SKM-1 treated with dmso at 0.1 percent for 144 hours (cell line): ENCODE data around the gene MYH2.
"Not testable (repeated sequence)": the region's sequence is repeated elsewhere in the genome, so short reads cannot be mapped to it uniquely, and the experiment has no call there.

Experiments
- DNase-seq: peaks from one replicate; lab custom pipeline; 2025; ENCODE audit not compliant: unreplicated experiment; lab: John Stamatoyannopoulos, UW

Gene MYH2

DNA sequence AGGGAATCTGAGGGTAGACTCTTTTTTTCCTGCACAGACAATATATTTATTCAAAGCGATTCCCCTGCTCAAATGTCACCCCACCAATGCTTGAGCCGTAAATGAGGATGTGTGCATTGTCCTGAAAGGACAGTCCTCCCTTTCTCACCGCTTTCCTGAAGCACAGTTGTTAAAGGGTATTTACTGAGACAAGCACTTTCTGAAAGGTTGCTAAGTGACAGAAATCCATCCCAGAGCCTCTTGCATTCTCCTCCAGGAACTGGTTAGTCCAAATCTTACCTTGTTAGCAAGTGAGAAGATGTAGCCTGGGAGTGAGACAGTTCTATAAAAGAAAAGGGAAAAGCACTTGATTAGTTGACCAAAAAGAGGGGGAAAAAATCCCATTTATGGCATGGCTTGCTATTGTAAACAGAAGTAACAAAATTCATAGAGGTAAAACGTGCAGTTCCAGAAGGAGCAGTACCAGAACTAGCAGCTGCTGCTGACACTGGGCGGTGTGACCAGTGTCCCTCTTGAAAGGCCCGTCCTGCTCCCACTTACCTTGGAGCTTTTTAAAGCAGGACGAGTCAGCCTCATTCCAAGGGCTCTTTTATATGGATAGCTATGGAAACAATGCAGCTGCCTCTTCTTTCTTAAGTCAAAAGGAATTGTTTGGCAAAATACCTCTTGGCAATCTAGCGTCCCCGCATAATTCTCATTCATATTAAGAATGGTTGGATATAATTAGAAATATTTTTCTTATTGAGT, at the start of gene MYH2:
Gene MYH2, minus strand, starts transcription at position 563 of the 747 bp plus-strand sequence. CDS start 1,738 bp downstream, outside the sequence.
- no peak for DNase-seq

DNA sequence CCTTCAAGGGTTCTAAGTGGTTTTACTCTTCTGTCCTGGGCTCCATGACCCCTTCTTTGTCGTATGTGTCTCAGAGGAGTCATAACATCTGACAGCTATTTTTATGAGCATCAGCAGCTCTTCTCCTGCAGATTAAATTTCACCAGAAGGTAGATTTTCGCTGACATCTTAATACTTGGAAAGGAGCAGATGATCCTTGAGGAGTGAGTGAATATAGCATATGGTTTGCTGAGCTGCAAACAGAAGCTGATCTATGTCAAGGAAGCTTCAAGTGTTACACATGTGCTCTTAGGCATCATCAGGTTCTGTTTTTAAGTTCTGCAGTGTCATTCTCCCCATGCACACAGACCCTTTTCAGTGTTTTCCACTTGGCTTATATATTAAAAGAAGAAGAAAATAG, 49.2 kb upstream of the MYH2 start:
- no peak for DNase-seq

- DNase-seq: no peak
Measured at GRCh38 chr17:10589553-10590145, 40.2 kb upstream of the MYH2 start.

DNA sequence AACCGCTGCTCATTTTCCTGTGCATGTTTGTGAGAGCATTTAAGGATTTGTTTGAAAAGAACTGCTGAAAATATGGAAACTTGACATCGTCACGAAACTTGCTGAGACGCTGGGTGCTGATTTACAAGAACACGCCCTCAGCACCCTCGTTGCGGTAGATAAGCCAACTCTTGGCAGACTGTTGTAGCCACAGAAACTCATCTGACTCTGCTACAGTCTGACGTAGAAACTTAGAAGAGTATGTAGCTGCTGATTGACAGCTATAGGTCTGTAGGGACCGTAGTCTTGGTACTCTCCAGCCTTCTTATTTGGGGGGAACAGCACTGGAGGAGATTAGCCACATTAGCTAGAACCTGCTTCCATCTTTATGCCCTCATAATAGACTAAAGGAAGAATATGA, 36.1 kb upstream of the MYH2 start:
- DNase-seq: no peak

DNA sequence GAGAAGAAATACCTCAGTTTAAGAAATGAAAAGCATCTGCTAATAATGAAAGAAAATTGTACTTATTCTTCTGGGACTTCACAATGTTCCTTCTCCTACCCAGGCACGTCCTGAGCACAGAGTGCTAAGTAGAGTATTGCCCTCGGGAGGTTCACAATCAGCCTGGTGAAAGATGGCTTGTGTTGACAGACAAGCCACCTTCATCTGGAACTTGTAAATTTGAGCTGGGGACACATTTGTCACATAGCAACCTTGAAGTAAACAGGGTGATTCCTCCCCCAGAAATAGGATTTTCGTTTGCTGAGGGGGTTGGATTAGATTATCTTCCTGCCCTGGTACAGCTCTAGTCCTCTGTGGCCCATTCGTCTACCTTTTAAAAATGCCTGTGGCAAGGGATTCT, 34.4 kb upstream of the MYH2 start:
- DNase-seq: no peak

DNA sequence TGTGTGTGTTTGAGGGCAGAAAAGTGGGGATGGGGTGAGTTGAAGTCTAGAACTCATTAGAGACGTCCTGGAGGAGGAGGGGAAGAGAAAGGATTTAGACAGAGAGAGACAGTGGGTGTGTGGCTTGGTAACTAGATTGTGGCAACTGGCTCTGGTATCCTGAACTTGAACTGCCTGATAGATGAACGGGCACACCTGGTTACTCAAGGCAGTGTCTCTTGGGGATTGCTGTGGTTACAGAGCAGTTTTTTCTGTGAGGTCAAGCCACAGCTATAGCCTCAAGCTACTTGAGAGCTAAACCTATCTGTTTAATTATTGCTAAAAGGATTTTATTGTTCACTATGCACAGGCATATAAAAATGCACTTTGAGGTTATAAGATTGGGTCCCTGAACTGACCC, 29.8 kb upstream of the MYH2 start:
- no peak for DNase-seq

- DNase-seq: no peak
Measured at GRCh38 chr17:10574324-10574723, 24.9 kb upstream of the MYH2 start.

DNA sequence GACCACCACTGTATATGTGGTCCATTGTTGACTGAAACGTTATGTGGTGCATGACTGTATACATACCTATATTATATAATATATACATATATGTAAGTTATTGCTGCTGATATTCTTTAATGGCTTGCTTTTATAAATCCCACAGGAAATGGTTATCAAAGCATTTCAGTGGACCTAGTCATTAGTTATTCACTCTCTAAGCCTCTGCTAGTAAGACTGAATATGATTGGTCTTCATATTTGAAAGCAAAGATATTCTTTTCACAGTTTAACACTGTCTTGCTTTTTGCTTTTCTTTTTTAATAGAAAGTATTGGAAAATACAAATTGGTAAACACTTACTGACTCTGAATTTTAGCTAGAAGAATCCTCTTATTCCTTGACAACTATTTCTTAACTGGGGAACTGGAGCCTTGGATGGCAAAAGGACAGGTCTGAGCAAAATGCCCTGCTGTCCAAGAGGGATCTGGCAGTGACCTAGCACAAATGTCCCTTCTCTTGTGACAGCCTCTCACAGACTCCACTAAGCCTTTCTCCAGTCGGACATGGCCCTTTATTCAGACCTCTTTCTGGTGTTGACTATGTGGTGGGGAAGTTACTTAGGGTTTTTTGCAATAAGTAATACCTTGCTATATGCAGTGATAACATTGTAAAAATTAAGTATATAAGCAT, 14.7 kb upstream of the MYH2 start:
- no peak for DNase-seq

- DNase-seq: no peak
Measured at GRCh38 chr17:10558049-10558448, 8.6 kb upstream of the MYH2 start.

DNA sequence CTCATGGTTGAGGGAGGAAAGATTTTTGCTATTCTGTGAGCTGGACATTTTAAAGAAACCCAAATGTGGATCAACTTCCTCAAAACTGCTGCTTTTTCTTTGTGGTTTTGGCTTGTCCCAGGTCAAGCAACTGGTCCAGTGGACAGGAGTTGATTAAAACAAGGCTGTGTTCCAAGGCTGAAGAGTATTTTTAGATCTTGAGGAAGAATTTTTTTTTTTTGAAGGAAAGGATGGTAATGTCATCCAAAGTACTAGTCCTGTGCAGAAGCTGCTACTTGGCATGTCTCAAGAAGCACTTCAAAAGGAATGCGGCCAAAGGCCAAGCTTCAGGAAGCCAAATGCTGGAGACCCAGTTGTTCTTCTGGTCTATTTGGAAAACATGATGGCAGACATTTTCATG, 8.0 kb upstream of the MYH2 start:
- no peak for DNase-seq

DNA sequence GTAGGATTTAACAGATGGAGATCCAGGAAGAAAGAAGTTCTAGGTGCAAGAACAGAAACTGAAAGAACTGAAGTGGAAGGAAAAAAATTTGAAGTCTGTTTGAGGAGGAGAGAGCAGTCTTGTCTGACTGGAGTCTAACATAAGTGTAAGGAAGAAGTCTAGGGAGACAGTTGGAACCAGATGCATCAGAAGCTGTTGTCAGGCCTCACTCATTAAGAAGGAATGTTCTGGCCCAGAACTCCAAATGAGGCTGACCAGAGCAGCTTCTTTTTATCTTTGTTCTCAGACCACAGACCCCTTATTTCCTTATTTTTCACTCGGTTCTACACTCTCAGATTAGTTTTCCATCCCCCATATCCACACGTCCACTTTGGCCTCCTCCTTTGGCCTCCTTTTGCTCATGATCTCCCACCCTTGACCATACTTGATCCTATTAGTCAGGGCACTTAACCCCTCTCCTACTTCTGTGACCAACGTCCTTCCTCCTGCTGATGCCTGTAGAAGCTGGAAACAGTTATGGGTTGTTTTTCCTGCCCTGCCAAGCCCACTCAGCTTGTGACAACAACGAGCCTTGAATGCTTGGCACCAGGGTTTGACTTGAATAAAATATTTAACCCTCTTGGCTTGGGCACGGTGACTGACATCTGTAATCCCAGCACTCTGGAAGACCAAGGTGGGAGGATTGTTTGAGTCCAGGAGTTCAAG, 7.0 kb upstream of the MYH2 start:
- DNase-seq: no peak

- no peak for DNase-seq
Measured at GRCh38 chr17:10550014-10550413, 556 bp upstream of the MYH2 start.

DNA sequence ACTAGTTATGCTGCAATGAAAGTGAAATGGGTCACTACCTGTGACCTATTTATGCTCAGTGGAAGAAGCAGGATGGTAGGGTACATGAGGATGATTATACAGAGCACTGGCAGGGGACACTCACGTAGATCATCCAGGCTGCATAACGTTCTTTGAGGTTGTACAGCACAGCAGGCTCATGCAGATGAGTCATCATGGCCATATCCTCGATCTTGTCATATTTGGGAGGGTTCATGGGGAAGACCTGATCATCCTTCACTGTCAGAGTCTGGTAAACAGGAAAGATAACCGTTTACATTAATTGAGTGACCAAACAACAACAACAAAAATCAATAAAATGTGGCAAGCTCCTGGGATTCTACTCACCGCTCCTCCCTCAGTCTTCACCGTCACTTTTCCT, 2.1 kb downstream of the MYH2 start:
- no peak for DNase-seq

DNA sequence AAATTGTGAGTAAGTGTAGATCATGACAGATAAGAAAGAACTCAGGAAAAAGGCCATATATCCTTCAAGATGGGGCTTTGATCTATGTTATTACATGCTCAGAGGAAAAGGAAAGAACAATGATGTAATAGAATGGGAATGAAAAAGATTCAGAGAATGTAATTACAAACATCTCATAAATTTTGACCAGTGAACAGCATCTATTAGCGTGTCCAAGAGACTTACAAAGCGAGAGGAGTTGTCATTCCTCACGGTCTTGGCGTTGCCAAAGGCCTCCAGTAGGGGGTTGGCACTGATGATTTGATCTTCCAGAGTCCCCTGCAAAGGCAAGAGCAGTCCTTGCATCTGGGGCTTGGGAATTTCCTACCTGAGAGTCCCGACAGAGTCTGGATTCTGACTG, 6.0 kb downstream of the MYH2 start:
- DNase-seq: not testable (repeated sequence)

DNA sequence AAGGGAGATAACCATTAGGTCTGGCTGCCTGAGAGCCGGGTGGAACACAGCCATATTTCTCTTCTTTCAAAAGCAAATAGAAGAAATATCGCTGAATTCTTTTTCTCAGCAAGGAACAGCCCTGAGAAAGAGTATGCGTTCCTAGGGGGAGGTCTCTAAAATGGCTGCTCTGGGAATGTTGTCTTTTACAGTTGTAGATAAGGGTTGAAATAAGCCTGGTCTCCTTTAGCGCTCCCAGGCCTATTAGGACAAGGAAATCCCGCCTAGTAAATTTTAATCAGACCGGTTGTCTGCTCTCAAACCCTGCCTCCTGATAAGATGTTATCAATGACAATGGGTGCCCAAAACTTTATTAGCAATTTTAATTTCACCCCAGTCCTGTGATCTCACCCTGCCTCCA, 8.3 kb downstream of the MYH2 start:
- not testable (repeated sequence) for DNase-seq

DNA sequence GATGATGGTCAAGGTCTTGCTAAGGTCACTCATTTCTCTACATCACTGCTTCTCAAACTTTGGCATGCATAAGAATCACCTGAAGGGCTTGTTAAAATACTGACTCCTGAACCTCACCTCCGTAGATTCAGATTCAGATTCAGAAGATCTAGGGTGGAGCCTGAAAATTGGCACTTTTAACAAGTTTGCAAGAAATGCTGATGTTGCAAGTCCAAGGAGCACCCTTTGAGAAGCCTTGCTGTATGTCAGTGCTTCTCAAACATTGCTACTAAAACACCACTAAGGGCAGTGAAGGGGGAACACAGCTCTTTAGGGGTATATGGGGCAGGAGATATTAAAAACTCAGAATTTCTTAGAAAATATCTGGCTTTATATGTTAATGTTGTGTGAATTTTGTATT, 17.4 kb downstream of the MYH2 start:
- no peak for DNase-seq

GRCh38 chr17:10527419-10527818, 22.0 kb downstream of the MYH2 start:
- DNase-seq: no peak

DNA sequence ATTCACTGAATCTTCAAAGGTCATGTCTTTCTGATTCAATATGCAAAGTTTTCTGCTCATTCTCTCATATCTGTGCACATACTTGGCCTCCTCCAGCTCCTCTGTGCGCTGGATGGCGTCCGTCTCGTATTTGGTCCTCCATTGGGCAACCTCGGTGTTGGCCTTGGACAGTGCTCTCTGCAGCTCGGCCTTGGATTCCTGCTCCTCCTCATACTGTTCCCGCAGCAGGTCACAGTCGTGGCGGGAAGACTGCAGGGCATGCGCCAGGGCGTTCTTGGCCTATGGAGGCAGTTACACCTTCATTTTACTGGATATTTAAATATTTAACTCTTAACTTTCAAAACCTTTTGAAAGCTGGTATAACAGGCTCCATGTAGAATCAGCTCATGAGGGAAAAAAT, 22.9 kb downstream of the MYH2 start:
- no peak for DNase-seq

DNA sequence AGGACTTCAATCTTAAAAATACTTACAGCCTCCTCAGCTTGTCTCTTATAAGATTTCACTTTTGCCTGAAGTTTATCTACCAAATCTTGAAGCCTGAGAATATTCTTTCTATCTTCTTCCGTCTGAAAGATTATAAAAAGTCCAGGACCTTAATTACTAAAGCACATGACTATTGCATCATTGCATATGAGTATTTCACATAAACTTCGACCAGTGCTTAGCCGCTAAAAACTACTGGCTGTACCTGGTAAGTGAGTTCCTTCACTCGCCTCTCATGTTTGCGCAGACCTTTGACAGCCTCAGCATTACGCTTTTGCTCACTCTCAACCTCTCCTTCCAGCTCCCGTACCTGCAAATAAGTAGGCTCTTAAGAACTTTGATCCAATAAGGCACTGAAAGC, 26.4 kb downstream of the MYH2 start:
- DNase-seq: no peak

- DNase-seq: no peak
Measured at GRCh38 chr17:10521949-10522348, 27.5 kb downstream of the MYH2 start.

DNA sequence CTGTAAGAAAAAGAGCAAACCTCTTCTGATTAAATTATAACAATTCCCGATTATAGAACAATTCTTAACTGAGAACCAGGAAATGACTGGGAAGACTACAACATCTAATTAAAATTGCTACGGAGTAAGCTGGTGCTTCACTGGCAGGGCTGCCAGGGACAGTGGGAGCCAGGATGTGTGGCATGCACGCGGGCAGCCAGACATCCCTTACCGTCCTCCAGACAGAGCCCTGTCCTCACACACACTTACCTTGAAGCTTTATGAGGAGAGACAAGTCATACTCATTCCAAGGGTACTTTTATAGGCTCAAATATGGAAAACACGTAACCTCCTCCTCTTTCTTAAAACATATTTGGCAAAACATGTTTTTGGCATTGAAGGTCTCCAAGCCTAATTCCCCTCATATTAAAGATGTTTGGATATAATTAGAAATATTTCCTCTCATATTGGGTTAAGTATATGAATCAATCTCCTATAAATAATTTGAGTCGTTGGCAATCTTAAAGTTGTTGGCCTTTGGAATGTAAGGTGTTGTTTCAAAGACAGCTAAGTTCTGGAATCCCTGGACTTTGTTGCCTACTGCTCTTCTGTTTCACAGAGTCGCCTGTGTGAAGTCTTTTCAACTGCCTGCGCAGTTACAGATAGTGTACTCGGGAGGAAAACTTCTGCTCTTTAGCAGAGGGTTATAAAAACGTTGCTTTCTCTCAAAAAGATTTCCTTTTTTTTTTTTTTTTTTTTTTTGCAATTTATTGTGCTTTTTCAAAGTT, 31.0 kb downstream of the MYH2 start, which contains the start of gene MYH1:
Gene MYH1, minus strand, starts transcription at position 272 of the 767 bp plus-strand sequence. CDS start 1,900 bp downstream, outside the sequence.
- no peak for DNase-seq
